Sigmoid colon (tissue), 7 donors: Measurements from ENCODE around the gene HPS4. TPM values are rescaled to one million over a fixed set of nuclear protein-coding genes. Genes with fewer than 3 reads are reported as not detected.

Source experiments
- DNase-seq: peaks from one replicate; pipeline ENCODE4 v3.0.0-alpha.2; 2019
- H3K27ac ChIP-seq, 4 donors: fragments of 200-600 bp; sonication (generic); one replicate each; pipeline ENCODE4 v1.5.1; 2016 to 2019; ENCODE audit warnings: mild to moderate bottlenecking in 1 of 4
- H3K27me3 ChIP-seq, 3 donors: fragments of 200-600 bp; sonication (generic); one replicate each; pipeline ENCODE4 v1.5.1; 2019; ENCODE audit warnings: mild to moderate bottlenecking in 1 of 3
- H3K36me3 ChIP-seq, 4 donors: fragments of 200-600 bp; sonication (generic); one replicate each; pipeline ENCODE4 v1.5.1; 2016 to 2019
- H3K4me1 ChIP-seq, 4 donors: fragments of 200-600 bp; sonication (generic); one replicate each; pipeline ENCODE4 v1.5.1; 2017 to 2019
- H3K4me3 ChIP-seq, 4 donors: fragments of 200-600 bp; sonication (generic); one replicate each; pipeline ENCODE4 v1.5.1; 2017 to 2019; ENCODE audit warnings: mild to moderate bottlenecking in 2 of 4, moderate library complexity in 1 of 4
- H3K9me3 ChIP-seq, 4 donors: fragments of 200-600 bp in 3 of 4; sonication (generic) in 3 of 4; one replicate each; pipeline versions ENCODE4 v1.5.1 to v1.6.1; 2013 to 2019
- CTCF ChIP-seq, 4 experiments: fragments of 450-650 bp in 3 of 4; fragments of 200-600 bp in 1 of 4; IDR thresholded peaks; one replicate each; pipeline ENCODE4 v1.5.1; 2016 to 2019; ENCODE audit warnings: antibody characterized with exemption in 4 of 4, mild to moderate bottlenecking in 3 of 4, moderate library complexity in 2 of 4
- EP300 ChIP-seq, 4 donors: sonication (generic); formaldehyde crosslinking; IDR thresholded peaks; one replicate each; pipeline ENCODE4 v1.6.1; 2017; ENCODE audit warnings: antibody characterized with exemption in 4 of 4
- POLR2A ChIP-seq, 2 donors: fragments of 450-650 bp; IDR thresholded peaks; one replicate each; pipeline ENCODE4 v1.6.1; 2016; ENCODE audit warnings: antibody characterized with exemption in 2 of 2, mild to moderate bottlenecking in 2 of 2, moderate library complexity in 2 of 2
- POLR2AphosphoS5 ChIP-seq, 4 donors: sonication (generic); formaldehyde crosslinking; IDR thresholded peaks; one replicate each; pipeline ENCODE4 v1.6.1; 2017; ENCODE audit warnings: antibody characterized with exemption in 4 of 4
- WGBS, 2 donors: extraction: QIAGEN DNeasy Blood & Tissue Kit; methylation state at CpG; one replicate each; pipeline ENCODE4 v1.1.7; 2013; 5-methylcytosine and 5-hydroxymethylcytosine counted together
- intact Hi-C: fragments of 100-400 bp; cut with DNase I; formaldehyde crosslinking; loops from one replicate; pipeline ENCODE4 v1.15.1; 2023
- polyA plus RNA-seq, 3 donors: library from polyadenylated mRNA; stranded (reverse); fragments of 200-250 nt; gene quantifications; one replicate each; pipeline ENCODE4 v1.2.3, GENCODE V29; 2013
- total RNA-seq, 4 donors: library from RNA; depleted of rRNA; stranded (reverse); fragments of >200 nt; gene quantifications; one replicate each; pipeline ENCODE4 v1.1.0, GENCODE V29; 2016
- donor health status: healthy with polysubstance abuse.
- donor health status: Bipolar disorder and iron deficiency.
- donor health status: healthy.

Gene HPS4
- total and polyA plus RNA-seq, 7 donors: 4.8 to 48.7 (median 19.0) TPM

- Histone ChIP-seq H3K9me3 (no peaks in the 10 kb centered on the region), H3K4me3 (no peak overlapping the region), H3K36me3 (peaks cover 0 to 6% (median 0%) of the 10 kb centered on the region in 4 donors), H3K27me3 (no peaks in the 10 kb centered on the region), H3K4me1 (no peaks in the 10 kb centered on the region), H3K27ac (no peak overlapping the region)
- intact Hi-C loops: no loop called here
- no peak for TF ChIP-seq CTCF (IDR thresholded peaks at IDR 0.05)
- no peak for TF ChIP-seq POLR2AphosphoS5 (IDR thresholded peaks at IDR 0.05)
- no peak for TF ChIP-seq EP300 (IDR thresholded peaks at IDR 0.05)
- TF ChIP-seq POLR2A (IDR thresholded peaks at IDR 0.05): no peak
- WGBS, 2 donors: 91 to 93% methylated on average over 14 of the region's 14 CpGs
- DNase-seq: no peak
Observed at GRCh38 chr22:26437694-26438392, 45.7 kb downstream of the HPS4 start.

- WGBS, 2 donors: 28 to 69% methylated on average over 11 of the region's 11 CpGs
- H3K4me3 ChIP-seq: no peak overlapping the region
- H3K9me3 ChIP-seq: no peaks in the 10 kb centered on the region
- intact Hi-C loops: no loop called here
- no peak for TF ChIP-seq POLR2AphosphoS5 (IDR thresholded peaks at IDR 0.05)
- no peak for TF ChIP-seq CTCF (IDR thresholded peaks at IDR 0.05)
- no peak for TF ChIP-seq EP300 (IDR thresholded peaks at IDR 0.05)
- no peak for TF ChIP-seq POLR2A (IDR thresholded peaks at IDR 0.05)
- no peaks in the 10 kb centered on the region for H3K27me3 ChIP-seq
- DNase-seq: no peak
- H3K27ac ChIP-seq: no peak overlapping the region
- H3K36me3 ChIP-seq: peaks cover 0 to 6% (median 0%) of the 10 kb centered on the region in 4 donors
- no peaks in the 10 kb centered on the region for H3K4me1 ChIP-seq
Observed at GRCh38 chr22:26436903-26437515, 46.6 kb downstream of the HPS4 start.

GRCh38 chr22:26435327-26436093 is 48.1 kb downstream of the HPS4 start:
- H3K27ac ChIP-seq: no peak overlapping the region
- TF ChIP-seq POLR2AphosphoS5 (IDR thresholded peaks at IDR 0.05) (no peak), EP300 (IDR thresholded peaks at IDR 0.05) (no peak), CTCF (IDR thresholded peaks at IDR 0.05) (no peak), POLR2A (IDR thresholded peaks at IDR 0.05) (no peak)
- H3K36me3 ChIP-seq: peaks cover 0 to 6% (median 0%) of the 10 kb centered on the region in 4 donors
- intact Hi-C loops: no loop called here
- no peak for DNase-seq
- H3K4me1 ChIP-seq: peaks cover 0 to 4% (median 2%) of the 10 kb centered on the region in 4 donors
- 81 to 86% methylated on average over 11 of the region's 11 CpGs for WGBS, 2 donors
- H3K4me3 ChIP-seq: no peak overlapping the region
- no peaks in the 10 kb centered on the region for H3K9me3 ChIP-seq
- H3K27me3 ChIP-seq: no peaks in the 10 kb centered on the region

- 95 to 97% methylated on average over 25 of the region's 25 CpGs for whole genome bisulfite sequencing, 2 donors
- no peaks in the 10 kb centered on the region for H3K9me3 ChIP-seq
- no peak overlapping the region for H3K4me3 ChIP-seq
- H3K36me3 ChIP-seq: peaks cover 0 to 6% (median 0%) of the 10 kb centered on the region in 4 donors
- no peak for DNase-seq
- no peak overlapping the region for H3K27ac ChIP-seq
- H3K4me1 ChIP-seq: peaks cover 0 to 15% (median 13%) of the 10 kb centered on the region in 4 donors
- intact Hi-C loops: no loop called here
- TF ChIP-seq POLR2AphosphoS5 (IDR thresholded peaks at IDR 0.05) (no peak), EP300 (IDR thresholded peaks at IDR 0.05) (no peak), CTCF (IDR thresholded peaks at IDR 0.05) (no peak), POLR2A (IDR thresholded peaks at IDR 0.05) (no peak)
- no peaks in the 10 kb centered on the region for H3K27me3 ChIP-seq
Observed at GRCh38 chr22:26433805-26434204, 49.8 kb downstream of the HPS4 start.
